Mucosa of gallbladder (tissue), 1 donor: Measurements from ENCODE around the gene NOG. TPM values are rescaled to one million over a fixed set of nuclear protein-coding genes. Genes with fewer than 3 reads are reported as not detected.

Source experiments
- DNase-seq: peaks from one replicate; pipeline ENCODE4 v3.0.0-alpha.2; 2020; ENCODE audit warnings: low spot score
- total RNA-seq: library from RNA; stranded (reverse); gene quantifications from one replicate; pipeline ENCODE4 v1.2.1, GENCODE V29; 2021
- donor health status: DM: no; HTN: no; CAD: no.

The NOG gene
- total RNA-seq, 1 donor from 2014 or later, result 0.20 TPM

- no peak for DNase-seq
Observed at GRCh38 chr17:56596691-56597494, 3.4 kb downstream of the NOG start.

GRCh38 chr17:56597495-56597990 is 4.0 kb downstream of the NOG start:
- DNase-seq, result no peak

DNA sequence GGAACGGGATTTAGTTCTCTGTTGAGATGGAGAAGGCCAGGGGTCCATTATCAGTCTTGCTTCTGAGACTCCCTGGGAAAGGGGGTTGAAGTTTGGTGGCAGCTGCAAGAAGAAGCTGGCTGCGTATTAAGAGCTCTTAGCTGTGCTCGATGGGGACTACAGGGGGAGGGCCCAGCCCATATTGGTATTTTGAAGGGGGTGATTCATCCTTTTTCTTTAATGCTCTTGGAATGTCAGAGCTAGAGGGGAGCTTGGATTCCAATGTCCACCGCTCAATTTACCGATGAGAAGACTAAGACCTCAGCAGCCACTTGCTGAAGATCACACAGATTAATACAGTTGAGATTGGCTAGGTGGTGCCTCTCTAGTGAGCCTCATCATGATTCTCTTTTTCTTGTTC is 5.0 kb downstream of the NOG start:
- no peak for DNase-seq

GRCh38 chr17:56599088-56599487 is 5.6 kb downstream of the NOG start:
- DNase-seq, result no peak

GRCh38 chr17:56599566-56599965 is 6.1 kb downstream of the NOG start:
- no peak for DNase-seq

DNA sequence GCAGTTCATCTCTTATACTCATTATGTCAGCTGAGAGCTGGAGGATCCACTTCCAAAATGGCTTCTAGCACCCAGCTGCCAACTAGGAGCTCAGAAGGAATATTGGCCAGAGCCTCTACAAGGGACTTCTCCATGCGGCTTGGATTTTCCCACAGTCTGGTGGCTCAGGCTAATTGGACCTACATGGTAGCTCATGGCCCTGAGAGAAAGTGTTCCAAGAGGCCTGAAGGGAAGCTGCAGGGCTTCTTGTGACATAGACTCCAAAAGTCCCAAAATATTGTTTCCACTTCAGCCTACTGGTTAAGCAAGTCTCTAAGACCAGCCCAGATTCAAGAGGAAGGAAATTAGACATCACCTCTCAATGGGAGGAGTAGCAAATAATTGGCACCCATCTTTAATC is 6.8 kb downstream of the NOG start:
- DNase-seq, result no peak

- DNase-seq, result no peak
Observed at GRCh38 chr17:56601591-56601990, 8.1 kb downstream of the NOG start.

GRCh38 chr17:56602292-56603130 is 9.0 kb downstream of the NOG start:
- DNase-seq, result no peak

DNA sequence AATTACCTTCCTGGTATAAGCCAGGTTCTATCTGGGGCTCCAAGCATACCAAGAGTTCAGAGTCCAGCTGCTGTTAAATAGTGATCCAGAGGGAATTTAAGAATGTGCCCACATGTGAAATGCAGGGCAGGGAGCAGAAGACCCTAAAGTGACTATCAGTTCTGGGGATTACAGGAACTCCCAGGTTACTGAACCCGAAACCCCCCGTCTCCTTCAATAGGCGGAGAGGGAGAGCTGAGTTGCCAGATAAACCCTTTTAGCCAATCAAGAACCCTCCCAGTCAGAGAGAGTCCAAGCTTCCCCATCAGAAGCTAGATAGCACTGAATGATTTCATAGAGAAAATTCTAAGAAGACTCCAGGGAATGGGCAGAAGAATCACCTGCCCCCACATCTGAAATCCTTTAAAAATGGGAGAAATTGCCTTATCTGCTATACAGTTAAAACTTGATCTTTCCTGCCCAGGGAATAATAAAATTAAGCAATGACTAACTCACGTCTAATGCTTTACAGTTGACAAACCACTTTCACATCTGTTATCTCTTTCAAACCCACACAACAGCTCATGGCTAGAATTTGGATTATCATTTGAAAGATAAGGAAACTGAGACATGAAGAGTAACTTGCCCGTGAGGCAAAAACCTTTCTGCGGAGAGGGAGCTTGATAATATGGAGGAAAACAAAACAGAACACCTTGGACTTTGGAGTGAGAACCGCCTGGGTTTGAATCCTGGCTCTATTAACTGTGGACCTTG is 10.2 kb downstream of the NOG start:
- no peak for DNase-seq

DNA sequence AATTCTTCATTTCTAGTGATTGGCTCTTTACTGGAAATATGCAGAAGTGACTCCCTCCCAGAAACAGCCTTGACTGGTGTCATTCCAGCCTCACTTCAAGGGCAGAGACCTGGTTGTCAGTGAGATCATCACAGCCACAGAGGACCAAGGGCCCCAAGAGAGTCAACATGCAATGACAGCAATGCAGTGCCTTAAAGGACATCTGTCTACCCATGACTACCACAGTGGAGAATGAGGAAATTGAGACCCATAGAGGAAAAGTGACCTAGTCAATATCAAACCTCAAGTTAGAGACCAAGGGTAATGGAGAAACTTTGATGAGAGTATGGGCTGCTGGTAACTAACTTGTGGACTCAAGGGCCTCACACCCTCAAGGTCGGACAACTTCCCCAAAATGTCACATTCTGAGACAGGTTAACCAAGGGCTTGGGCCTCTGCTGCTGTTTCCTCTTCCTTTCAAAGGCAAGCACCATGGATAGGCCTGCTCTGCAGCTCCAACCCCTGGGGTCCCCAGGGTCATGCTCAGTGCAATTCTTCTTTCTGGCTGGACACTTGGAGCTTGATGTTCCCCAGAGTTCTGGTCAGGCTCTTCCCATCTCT is 11.3 kb downstream of the NOG start:
- DNase-seq, result no peak

DNA sequence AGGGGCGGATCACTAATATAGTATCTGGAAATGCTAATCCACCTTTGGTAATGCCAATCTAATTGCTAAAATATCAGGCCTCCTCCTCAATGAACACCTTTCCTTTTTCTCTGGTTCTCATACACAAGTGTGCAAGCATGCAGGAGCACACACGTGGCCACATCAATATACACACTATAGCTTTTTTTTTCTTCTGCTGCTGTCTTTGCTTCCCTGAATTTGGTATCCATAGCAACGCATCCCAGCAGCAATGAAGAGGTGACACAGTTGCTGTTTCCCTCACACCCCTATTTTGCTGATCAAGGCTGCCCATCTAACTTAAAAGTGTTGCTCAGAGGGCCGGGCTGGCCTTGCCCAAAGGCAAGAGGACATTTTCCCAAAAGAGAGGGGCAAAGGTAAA is 15.4 kb downstream of the NOG start:
- no peak for DNase-seq

DNA sequence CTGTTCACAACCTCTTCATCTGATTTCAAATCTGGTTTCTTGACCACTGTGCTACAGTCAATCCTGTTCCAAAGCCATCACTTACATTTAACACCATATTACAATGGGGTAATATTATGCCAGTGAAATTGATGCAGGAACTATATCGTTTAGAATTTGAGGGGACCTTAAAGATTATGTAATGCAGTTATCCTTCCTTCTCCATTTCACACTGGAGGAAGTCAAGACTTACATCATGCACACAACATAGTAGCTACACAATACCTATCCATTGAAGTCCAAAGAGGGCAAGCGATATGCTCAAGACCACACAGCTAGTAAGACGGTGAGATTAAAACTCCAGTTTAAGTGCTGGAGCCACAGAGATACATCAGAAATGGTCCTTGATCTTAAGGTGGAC is 16.8 kb downstream of the NOG start:
- no peak for DNase-seq

GRCh38 chr17:56613131-56613530 is 19.6 kb downstream of the NOG start:
- no peak for DNase-seq

DNA sequence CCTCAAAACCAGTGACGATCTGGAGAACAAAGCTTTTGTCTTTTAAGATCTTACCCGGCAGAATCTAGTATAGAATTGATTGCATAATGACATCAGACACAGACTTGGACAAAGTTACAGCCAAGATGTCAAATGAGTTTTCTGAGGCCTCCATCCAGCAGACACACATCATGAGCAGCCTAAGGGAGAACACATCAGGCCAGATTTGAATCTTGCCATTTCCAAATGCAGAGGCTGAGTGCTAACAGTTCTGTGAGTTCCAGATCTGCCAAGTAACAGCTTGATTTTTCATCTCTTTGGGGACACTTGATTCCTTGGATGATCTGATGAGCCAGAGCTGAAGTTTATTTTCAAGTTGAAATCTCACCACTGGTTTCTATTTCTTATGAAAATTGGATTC is 21.0 kb downstream of the NOG start:
- no peak for DNase-seq

- no peak for DNase-seq
Observed at GRCh38 chr17:56616239-56616638, 22.7 kb downstream of the NOG start.

GRCh38 chr17:56623383-56623782 is 29.9 kb downstream of the NOG start:
- DNase-seq, result no peak

GRCh38 chr17:56624309-56624708 is 30.8 kb downstream of the NOG start:
- DNase-seq, result no peak

DNA sequence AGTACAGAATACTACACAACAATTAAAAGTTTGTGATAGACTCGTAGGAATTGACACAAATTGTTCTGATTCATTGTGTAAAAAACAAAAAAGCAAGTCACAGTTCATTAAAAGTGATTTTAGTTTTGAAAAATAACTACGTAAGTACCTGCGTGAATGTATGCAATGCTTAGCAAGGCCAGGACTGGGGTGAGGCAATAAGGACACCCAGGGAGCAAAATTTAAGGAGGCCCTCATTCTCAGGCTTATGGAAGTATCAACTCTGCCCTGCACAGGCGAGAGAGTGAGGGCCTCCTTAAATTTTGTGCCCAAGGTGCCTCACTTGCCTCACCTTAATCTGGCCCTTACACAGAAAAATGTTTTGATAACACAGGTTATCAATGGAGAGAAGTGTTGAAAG is 31.4 kb downstream of the NOG start:
- no peak for DNase-seq

DNA sequence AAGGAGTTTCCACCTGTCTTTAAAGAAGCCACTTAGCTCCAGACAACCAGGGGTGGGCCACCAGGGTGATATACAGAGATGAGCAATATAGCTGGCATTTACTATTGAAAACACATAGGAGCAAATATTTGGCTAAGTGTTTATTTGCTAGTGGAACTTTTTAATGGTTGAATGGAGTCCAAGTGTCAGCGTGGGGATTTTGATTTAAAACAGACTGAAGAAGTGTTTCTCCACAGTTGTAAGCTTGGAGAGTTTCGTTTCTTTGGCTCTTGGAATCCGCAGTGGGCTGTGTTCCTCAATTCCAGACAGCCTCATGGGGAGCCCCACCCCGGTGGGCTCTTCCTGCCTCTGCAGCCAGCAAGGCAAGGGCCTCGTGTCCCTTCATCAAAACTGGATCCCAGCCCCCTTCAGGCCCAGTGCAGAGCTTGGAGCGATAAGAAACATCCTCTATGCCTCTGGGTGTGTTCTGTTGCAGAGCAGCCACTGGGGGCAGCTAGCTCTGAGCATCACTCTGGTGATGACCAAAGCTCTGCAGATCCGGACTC is 36.1 kb downstream of the NOG start:
- no peak for DNase-seq

GRCh38 chr17:56630202-56630601 is 36.7 kb downstream of the NOG start:
- no peak for DNase-seq

- no peak for DNase-seq
Observed at GRCh38 chr17:56633681-56634080, 40.2 kb downstream of the NOG start.

GRCh38 chr17:56635641-56636040 is 42.1 kb downstream of the NOG start:
- DNase-seq, result no peak
